Measurements from ENCODE around the gene TMEM178A. TPM values are rescaled to one million over a fixed set of nuclear protein-coding genes. Genes with fewer than 3 reads are reported as not detected.

Gene TMEM178A
- total and polyA plus RNA-seq, 10 donors = 0.49 to 2.1 (median 0.89) TPM

GRCh38 chr2:39679805-39680204, 14.1 kb downstream of the TMEM178A start:
- H3K4me3 ChIP-seq = no peak overlapping the region
- H3K27me3 ChIP-seq (replicated peaks in 1 of 7) = peaks cover 0 to 6% (median 0%) of the 10 kb centered on the region in 7 donors
- TF ChIP-seq POLR2A (IDR thresholded peaks at IDR 0.05) = no peak
- TF ChIP-seq CTCF (IDR thresholded peaks at IDR 0.05 in 8 of 11, conservative IDR thresholded peaks at IDR 0.05 in 3 of 11) = no peak
- no peak for TF ChIP-seq POLR2AphosphoS5 (IDR thresholded peaks at IDR 0.05)
- no peak for DNase-seq
- 57 to 81% (median 67%) methylated on average over 3 of the region's 3 CpGs for WGBS, 5 donors
- intact Hi-C loops (cut with DNase I; ENCODE audit: low total_unique reads) = no loop called here
- peaks cover 0 to 10% (median 5%) of the 10 kb centered on the region in 8 donors for H3K9me3 ChIP-seq
- no peak overlapping the region for H3K27ac ChIP-seq
- no peaks in the 10 kb centered on the region for H3K36me3 ChIP-seq
- H3K4me1 ChIP-seq = no peaks in the 10 kb centered on the region

- Histone ChIP-seq H3K4me1 (no peaks in the 10 kb centered on the region), H3K27me3 (replicated peaks in 1 of 7) (peaks cover 0 to 6% (median 0%) of the 10 kb centered on the region in 7 donors), H3K9me3 (peaks cover 0 to 10% (median 5%) of the 10 kb centered on the region in 8 donors), H3K4me3 (no peak overlapping the region), H3K27ac (no peak overlapping the region), H3K36me3 (no peaks in the 10 kb centered on the region)
- 76 to 91% (median 86%) methylated on average over 2 of the region's 2 CpGs for WGBS, 5 donors
- no peak for DNase-seq
- intact Hi-C loops (cut with DNase I; ENCODE audit: low total_unique reads) = no loop called here
- TF ChIP-seq CTCF (IDR thresholded peaks at IDR 0.05 in 8 of 11, conservative IDR thresholded peaks at IDR 0.05 in 3 of 11) (no peak), POLR2A (IDR thresholded peaks at IDR 0.05) (no peak), POLR2AphosphoS5 (IDR thresholded peaks at IDR 0.05) (no peak)
Observed at GRCh38 chr2:39682066-39682692, 16.5 kb downstream of the TMEM178A start.

- no peak for TF ChIP-seq CTCF (IDR thresholded peaks at IDR 0.05 in 8 of 11, conservative IDR thresholded peaks at IDR 0.05 in 3 of 11)
- no peak for TF ChIP-seq POLR2AphosphoS5 (IDR thresholded peaks at IDR 0.05)
- TF ChIP-seq POLR2A (IDR thresholded peaks at IDR 0.05) = no peak
- H3K27ac ChIP-seq = no peak overlapping the region
- intact Hi-C loops (cut with DNase I; ENCODE audit: low total_unique reads) = no loop called here
- H3K4me3 ChIP-seq = no peak overlapping the region
- H3K27me3 ChIP-seq (replicated peaks in 1 of 7) = peaks cover 0 to 6% (median 0%) of the 10 kb centered on the region in 7 donors
- peaks cover 0 to 7% (median 3%) of the 10 kb centered on the region in 8 donors for H3K9me3 ChIP-seq
- no peaks in the 10 kb centered on the region for H3K4me1 ChIP-seq
- H3K36me3 ChIP-seq = no peaks in the 10 kb centered on the region
- WGBS, 5 donors = 82 to 91% (median 86%) methylated on average over 9 of the region's 9 CpGs
- DNase-seq = no peak
Observed at GRCh38 chr2:39683022-39683699, 17.4 kb downstream of the TMEM178A start.

GRCh38 chr2:39684464-39684863, 18.7 kb downstream of the TMEM178A start:
- intact Hi-C loops (cut with DNase I; ENCODE audit: low total_unique reads) = no loop called here
- Histone ChIP-seq H3K9me3 (no peaks in the 10 kb centered on the region), H3K4me3 (no peak overlapping the region), H3K27me3 (replicated peaks in 1 of 7) (peaks cover 0 to 6% (median 0%) of the 10 kb centered on the region in 7 donors), H3K27ac (no peak overlapping the region), H3K36me3 (no peaks in the 10 kb centered on the region), H3K4me1 (no peaks in the 10 kb centered on the region)
- WGBS, 5 donors = 79 to 90% (median 85%) methylated on average over 5 of the region's 5 CpGs
- no peak for DNase-seq
- TF ChIP-seq POLR2A (IDR thresholded peaks at IDR 0.05) (no peak), POLR2AphosphoS5 (IDR thresholded peaks at IDR 0.05) (no peak), CTCF (IDR thresholded peaks at IDR 0.05 in 8 of 11, conservative IDR thresholded peaks at IDR 0.05 in 3 of 11) (no peak)
